NCI-H2227 (cell line): Measurements from ENCODE around the gene SUSD6.
"Not testable (repeated sequence)": the region's sequence is repeated elsewhere in the genome, so short reads cannot be mapped to it uniquely, and the experiment has no call there.

Source experiments
- DNase-seq: peaks from one replicate; lab custom pipeline; 2025; ENCODE audit not compliant: unreplicated experiment; lab: John Stamatoyannopoulos, UW

Gene SUSD6

DNA sequence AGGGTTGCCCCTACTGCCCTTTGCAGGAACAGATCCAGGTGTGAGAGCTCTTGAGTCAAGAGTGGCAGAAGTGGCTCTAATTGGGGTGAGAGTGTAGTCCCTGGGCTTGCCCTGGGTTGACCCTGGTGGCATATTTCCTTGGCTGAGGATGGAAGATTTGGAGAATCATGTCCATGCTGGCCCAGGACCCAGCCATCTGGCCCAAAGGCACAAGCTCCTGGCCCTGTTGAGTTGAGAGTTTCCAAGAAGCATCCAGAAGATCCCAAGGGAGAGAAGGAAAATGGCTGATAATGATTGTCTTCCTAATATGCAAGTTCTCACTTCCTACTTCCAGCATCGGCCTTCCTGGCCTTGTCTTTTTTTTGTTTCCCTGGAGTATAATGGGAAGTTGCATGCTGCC, 100.1 kb downstream of the SUSD6 start:
- DNase-seq, result no peak

GRCh38 chr14:69711881-69712560, 100.6 kb downstream of the SUSD6 start:
- peak; percentile 45 for DNase-seq

DNA sequence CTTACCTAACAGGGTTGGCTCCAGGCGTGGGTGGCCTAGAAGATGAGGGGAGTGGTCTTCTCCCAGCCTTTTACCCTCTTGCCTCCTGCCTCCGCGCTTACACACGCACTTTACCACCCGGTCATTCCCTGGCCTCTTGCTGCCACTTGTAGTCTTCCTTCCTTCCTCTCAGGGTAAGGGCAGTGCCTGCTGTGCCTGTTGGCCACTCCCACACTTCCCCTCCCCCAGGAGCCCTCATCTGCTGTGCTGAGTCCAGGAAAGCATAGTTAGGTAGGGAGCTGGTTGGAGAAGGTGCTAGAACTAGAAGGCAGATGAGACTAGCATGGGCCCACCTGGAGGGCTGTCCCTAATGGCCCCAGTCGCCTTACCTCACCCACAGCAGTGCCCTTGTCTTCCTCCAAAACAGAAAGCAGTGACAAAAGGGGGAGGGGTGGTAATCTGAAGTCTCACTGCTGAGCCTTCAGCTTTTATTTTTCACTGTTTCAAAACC, 101.2 kb downstream of the SUSD6 start:
- DNase-seq, result peak; percentile 58

DNA sequence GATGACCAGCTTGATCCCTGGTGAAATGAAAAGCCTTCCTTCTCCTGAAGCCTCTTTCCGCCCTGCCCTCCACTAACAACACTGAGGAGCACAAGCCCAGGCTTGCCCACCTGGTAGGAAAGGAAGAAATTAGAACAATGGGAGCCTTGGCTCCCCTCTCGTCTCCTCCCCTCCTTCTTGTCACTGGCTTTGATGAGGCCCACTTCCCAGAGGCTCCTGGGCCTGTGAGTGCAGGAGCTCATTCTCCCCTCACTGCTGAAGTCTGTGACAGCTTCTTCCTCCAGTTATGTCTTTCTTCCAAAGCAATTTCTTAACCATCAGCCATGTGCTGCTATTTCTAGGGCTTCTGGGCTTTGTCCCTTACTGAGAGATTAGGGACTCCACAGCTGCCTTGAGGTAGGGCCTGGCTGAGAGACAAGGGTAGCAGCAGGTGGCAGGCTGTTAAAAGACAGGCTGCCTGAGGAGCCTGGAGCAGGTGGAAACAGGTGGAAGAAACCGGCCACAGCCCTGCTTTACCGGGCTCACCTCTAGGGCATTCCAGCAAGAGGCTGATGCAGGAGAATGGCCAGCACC, 101.9 kb downstream of the SUSD6 start:
- peak; percentile 81 for DNase-seq

GRCh38 chr14:69713993-69714679, 102.7 kb downstream of the SUSD6 start:
- DNase-seq, result peak; percentile 45

- DNase-seq, result peak; percentile 69
Observed at GRCh38 chr14:69715725-69716477, 104.5 kb downstream of the SUSD6 start.

GRCh38 chr14:69716478-69717187, 105.2 kb downstream of the SUSD6 start:
- no peak for DNase-seq

GRCh38 chr14:69718614-69719013, 107.2 kb downstream of the SUSD6 start:
- DNase-seq, result not testable (repeated sequence)

- DNase-seq, result no peak
Observed at GRCh38 chr14:69719501-69719951, 108.1 kb downstream of the SUSD6 start.

DNA sequence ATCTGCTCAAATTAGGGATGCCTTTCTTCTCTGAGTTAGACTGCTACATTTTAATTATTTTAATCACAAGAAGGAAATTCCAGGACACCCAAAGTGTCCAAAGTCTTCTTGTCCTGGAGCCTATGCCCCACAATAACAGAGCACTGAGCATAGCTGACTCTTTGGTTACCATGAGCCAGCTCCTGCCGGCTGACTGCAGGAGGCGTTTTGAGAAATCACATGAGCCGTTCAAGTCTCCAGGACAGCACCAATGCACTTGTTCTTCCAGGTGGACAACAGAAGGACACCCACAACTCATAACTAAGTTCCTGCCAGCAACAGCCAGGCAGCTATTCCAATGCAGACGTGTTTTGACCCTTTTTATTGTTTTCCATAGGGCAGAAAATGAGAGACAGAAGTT, 109.5 kb downstream of the SUSD6 start:
- no peak for DNase-seq

GRCh38 chr14:69726761-69727511, 115.5 kb downstream of the SUSD6 start:
- peak; percentile 87 for DNase-seq

GRCh38 chr14:69727860-69728259, 116.5 kb downstream of the SUSD6 start:
- DNase-seq, result no peak

DNA sequence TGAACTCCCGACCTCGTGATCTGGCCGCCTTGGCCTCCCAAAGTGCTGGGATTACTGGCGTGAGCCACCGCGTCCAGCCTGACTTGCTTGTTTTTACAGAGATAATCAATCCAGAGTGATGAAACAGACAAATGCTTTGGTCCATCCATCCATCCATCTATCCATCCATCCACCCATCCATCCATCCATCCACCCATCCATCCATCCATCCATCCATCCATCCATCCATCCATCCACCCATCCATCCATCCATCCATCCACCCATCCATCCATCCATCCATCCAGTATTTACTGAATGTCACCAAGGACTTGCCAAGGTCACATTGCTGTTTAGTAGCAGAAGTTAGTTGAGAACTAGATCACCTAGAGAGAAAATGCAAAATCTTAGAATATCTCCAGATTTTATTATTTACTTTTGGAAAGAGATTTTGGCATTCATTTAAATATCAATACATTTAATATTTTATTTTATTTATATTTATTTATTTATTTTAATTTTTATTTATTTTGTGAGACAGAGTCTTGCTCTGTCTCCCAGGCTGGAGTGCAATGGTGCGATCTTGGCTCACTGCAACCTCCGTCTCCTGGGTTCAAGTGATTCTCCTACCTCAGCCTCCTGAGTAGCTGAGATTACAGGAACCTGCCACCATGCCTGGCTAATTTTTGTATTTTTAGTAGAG, 120.7 kb downstream of the SUSD6 start:
- DNase-seq, result not testable (repeated sequence)

DNA sequence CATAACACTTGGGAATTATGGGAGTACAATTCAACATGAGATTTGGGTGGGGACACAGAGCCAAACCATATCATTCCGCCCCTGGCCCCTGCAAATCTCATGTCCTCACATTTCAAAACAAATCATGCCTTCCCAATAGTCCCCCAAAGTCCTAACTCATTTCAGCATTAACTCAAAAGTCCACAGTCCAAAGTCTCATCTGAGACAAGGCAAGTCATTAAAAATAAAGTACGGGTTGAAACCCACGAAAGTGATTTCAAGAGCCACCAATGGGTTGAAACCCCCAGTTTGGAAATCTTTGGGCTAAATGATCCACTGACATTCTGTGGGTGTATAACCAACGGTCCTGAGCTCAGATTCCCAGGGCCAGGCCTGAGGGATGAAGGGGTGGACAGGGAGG, 125.0 kb downstream of the SUSD6 start:
- DNase-seq, result not testable (repeated sequence)

DNA sequence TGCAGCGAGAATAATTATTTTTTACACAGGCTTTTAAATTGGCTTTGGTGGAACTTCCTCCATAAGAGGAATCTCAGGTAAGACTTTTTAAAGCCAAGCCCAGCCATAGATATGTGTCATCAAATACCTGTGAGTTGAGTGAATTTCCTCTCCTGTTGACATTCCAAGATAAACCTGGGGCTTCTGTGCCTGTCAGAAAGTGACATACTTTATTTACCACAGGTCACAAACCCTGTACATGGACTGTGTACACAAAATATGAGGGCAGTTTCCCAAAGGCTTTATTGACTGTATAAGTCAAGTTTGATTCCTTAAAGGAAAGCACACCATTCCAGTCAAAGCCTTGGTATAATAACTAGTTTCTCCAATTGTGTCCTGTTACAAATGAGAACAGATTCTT, 129.7 kb downstream of the SUSD6 start:
- no peak for DNase-seq

DNA sequence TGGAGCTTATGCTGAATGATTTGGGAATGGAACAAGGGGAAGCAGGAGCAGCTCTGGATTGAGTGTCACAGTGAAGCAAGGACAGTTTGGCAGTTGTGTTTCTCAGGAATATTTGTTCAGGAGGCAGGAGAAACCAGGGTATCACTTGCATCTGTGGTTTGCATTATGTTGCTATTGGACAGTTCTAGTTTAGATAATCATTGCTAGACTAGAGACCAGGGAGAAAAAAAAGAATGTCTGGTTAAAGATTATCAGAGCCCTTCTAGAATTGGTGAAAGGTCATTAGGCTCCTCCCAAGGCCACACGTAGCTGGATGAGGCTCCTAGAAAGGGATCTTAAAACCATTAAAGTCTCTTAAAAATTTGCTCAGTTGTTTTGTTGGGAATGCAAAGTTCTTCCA, 138.6 kb downstream of the SUSD6 start:
- DNase-seq, result no peak

DNA sequence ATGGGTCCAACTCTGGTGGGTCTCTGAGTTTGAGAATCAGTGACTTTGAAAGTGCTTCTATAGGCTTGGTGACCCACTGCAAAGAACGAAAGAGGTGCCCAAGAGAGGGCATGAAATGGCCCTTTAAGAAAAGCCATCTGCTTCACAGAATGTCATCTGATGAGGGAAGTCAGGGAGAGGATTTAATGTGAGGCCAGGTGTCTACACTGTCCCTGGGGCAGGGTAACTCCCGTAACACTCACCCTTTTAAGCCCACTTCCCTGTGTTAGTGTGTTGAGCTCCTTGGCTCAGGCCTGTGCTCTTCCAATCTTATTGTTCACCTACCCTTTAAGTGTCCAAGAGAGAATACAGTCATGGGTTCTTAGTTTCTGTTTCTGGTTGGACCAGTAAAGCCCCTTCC, 139.1 kb downstream of the SUSD6 start:
- no peak for DNase-seq

GRCh38 chr14:69752773-69753172, 141.4 kb downstream of the SUSD6 start:
- no peak for DNase-seq

- DNase-seq, result no peak
Observed at GRCh38 chr14:69753860-69754259, 142.5 kb downstream of the SUSD6 start.
